ENCODE measurements around the gene SUPT20HL1. TPM values are rescaled to one million over a fixed set of nuclear protein-coding genes. Genes with fewer than 3 reads are reported as not detected.
"Not testable (repeated sequence)": the region's sequence is repeated elsewhere in the genome, so short reads cannot be mapped to it uniquely, and the experiment has no call there.

SUPT20HL1 gene
- total RNA-seq, 2 experiments from 2014 or later = not detected

- H3K4me3 Mint-ChIP-seq = no peak overlapping the region
- ChIA-PET POLR2A (no interaction called here), CTCF (interaction anchor here (1.0 to 2.4 kb wide), 4 partner anchors 9 to 180 kb away, joined by 3 to 9 read pairs (median 3); no protein-coding TSS in a partner anchor)
- DNase-seq = no peak
- H3K27ac Mint-ChIP-seq = no peak overlapping the region
- peaks cover 14% of the 10 kb centered on the region for H3K27me3 Mint-ChIP-seq (ENCODE audit: low read depth)
- H3K36me3 Mint-ChIP-seq (ENCODE audit: low read depth) = no peaks in the 10 kb centered on the region
- no peaks in the 10 kb centered on the region for H3K4me1 Mint-ChIP-seq (ENCODE audit: low read depth)
- H3K9me3 Mint-ChIP-seq (ENCODE audit: insufficient read depth) = no peaks in the 10 kb centered on the region
- no peak for ATAC-seq
Measured at GRCh38 chrX:24380262-24381187, 20.1 kb downstream of the SUPT20HL1 start.

DNA sequence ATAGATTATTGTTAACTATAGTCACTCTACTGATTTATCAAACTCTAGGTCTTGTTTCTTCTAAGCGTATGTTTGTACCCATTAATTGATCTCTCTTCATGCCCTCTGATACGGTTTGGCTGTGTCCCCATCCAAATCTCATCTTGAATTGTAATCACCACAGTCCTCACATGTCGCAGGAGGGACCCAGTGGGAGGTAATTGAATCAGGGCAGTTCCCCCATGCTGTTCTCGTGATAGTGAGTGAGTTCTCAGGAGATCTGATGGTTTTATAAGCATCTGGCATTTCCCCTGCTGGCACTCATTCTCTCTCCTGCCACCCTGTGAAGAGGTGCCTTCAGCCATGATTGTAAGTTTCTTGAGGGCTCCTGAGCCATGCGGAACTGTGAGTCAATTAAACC, 21.9 kb downstream of the SUPT20HL1 start:
- H3K36me3 Mint-ChIP-seq (ENCODE audit: low read depth); DNase-seq; H3K4me1 Mint-ChIP-seq (ENCODE audit: low read depth); H3K9me3 Mint-ChIP-seq (ENCODE audit: insufficient read depth); POLR2A ChIA-PET; ATAC-seq; H3K27ac Mint-ChIP-seq; H3K4me3 Mint-ChIP-seq: not testable (repeated sequence)
- CTCF ChIA-PET = interaction anchor here (1.7 to 2.4 kb wide), 3 partner anchors 11 to 116 kb away, joined by 3 to 9 read pairs (median 7); no protein-coding TSS in a partner anchor
- peaks cover 16% of the 10 kb centered on the region for H3K27me3 Mint-ChIP-seq (ENCODE audit: low read depth)

DNA sequence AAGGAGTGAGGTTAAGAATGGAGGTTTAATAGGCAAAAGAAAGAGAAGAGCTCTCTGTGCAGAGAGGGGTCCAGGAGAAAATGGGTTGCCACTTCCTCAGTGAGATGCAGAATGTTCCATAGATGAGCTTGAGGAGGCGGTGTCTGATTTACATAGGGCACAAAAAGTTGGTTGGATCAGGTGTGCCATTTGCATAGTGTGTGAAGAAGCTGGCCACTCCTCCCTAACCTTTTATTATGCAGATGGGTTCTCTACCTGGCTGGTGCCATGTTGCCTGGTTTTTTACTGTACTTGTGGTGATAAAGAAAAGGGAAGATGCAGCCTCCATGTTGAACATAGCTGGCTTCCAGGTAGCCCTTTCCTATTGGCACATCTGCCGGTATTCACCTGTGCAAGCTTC, 27.3 kb downstream of the SUPT20HL1 start:
- H3K4me1 Mint-ChIP-seq (ENCODE audit: low read depth) = no peaks in the 10 kb centered on the region
- no peak for ATAC-seq
- H3K4me3 Mint-ChIP-seq = no peak overlapping the region

GRCh38 chrX:24391389-24391788, 30.9 kb downstream of the SUPT20HL1 start:
- ATAC-seq = no peak
- no peak for DNase-seq
- CTCF ChIA-PET = interaction anchor here (1.0 kb wide), 1 partner anchor 20 kb away, joined by 4 read pairs; no protein-coding TSS in a partner anchor
- Mint-ChIP-seq H3K4me3 (no peak overlapping the region), H3K36me3 (ENCODE audit: low read depth) (no peaks in the 10 kb centered on the region), H3K27me3 (ENCODE audit: low read depth) (peaks cover 16% of the 10 kb centered on the region), H3K27ac (no peak overlapping the region), H3K4me1 (ENCODE audit: low read depth) (no peaks in the 10 kb centered on the region), H3K9me3 (ENCODE audit: insufficient read depth) (no peaks in the 10 kb centered on the region)
- POLR2A ChIA-PET = no interaction called here

More for the DNA sequence above, 27.3 kb downstream of the SUPT20HL1 start:
- H3K27ac Mint-ChIP-seq = no peak overlapping the region
- ChIA-PET CTCF (interaction anchor here (1.2 kb wide), 1 partner anchor 17 kb away, joined by 3 read pairs; no protein-coding TSS in a partner anchor), POLR2A (interaction anchor here (1.1 kb wide), 1 partner anchor 9 kb away, joined by 3 read pairs; no protein-coding TSS in a partner anchor)
- H3K9me3 Mint-ChIP-seq (ENCODE audit: insufficient read depth) = no peaks in the 10 kb centered on the region
- H3K36me3 Mint-ChIP-seq (ENCODE audit: low read depth) = no peaks in the 10 kb centered on the region
- no peak for DNase-seq
- H3K27me3 Mint-ChIP-seq (ENCODE audit: low read depth) = peaks cover 24% of the 10 kb centered on the region

DNA sequence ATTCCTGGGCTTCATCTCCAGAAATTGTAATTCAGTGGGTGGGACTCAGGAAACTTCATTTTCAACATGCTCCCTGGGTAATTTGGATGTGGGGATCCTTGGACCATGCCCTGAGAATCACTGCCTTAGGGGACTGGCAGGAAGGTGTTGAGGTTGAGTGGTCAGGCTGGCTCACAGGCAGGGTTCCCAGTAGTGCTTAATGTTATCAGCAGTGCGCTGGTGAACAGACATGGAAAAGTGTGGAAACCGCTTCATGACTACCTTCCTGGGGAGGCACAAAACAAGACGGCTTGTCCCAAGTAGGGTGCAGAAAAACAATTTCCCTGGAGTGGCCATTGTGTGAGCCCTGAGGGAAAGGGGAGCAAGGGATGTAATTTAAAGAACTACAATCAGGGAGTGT, 31.4 kb downstream of the SUPT20HL1 start:
- Mint-ChIP-seq H3K4me1 (ENCODE audit: low read depth) (no peaks in the 10 kb centered on the region), H3K36me3 (ENCODE audit: low read depth) (no peaks in the 10 kb centered on the region), H3K27me3 (ENCODE audit: low read depth) (peaks cover 16% of the 10 kb centered on the region), H3K9me3 (ENCODE audit: insufficient read depth) (no peaks in the 10 kb centered on the region), H3K4me3 (no peak overlapping the region), H3K27ac (no peak overlapping the region)
- no peak for DNase-seq
- ChIA-PET CTCF (no interaction called here), POLR2A (no interaction called here)
- no peak for ATAC-seq

DNA sequence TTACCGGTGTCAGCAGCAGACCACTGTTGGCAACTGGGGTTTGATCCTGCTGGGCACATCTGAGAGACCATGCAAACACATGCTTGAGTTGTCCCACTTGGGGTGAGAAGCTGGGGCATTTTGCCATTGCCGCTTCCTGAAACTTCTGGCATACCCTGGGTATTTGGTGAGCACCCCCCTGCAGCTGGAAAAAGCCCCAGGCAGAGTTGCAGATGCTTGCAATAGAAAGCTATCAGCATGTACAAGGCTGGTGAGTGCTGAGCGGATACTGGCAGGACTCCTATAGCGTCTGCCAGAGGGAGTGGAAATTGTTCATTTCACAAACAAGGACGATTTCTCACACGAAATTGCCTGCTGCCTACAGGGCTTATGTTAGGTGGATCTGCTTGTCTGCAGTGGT, 32.3 kb downstream of the SUPT20HL1 start:
- Mint-ChIP-seq H3K36me3 (ENCODE audit: low read depth) (no peaks in the 10 kb centered on the region), H3K27ac (no peak overlapping the region), H3K9me3 (ENCODE audit: insufficient read depth) (no peaks in the 10 kb centered on the region), H3K27me3 (ENCODE audit: low read depth) (peaks cover 13% of the 10 kb centered on the region), H3K4me3 (no peak overlapping the region), H3K4me1 (ENCODE audit: low read depth) (no peaks in the 10 kb centered on the region)
- ChIA-PET POLR2A (no interaction called here), CTCF (interaction anchor here (0.8 kb wide), 1 partner anchor 106 kb away, joined by 3 read pairs; no protein-coding TSS in a partner anchor)
- DNase-seq = no peak
- ATAC-seq = no peak

GRCh38 chrX:24395775-24396174, 35.3 kb downstream of the SUPT20HL1 start:
- Mint-ChIP-seq H3K4me3 (no peak overlapping the region), H3K27me3 (ENCODE audit: low read depth) (peaks cover 8% of the 10 kb centered on the region), H3K36me3 (ENCODE audit: low read depth) (no peaks in the 10 kb centered on the region), H3K4me1 (ENCODE audit: low read depth) (no peaks in the 10 kb centered on the region), H3K27ac (no peak overlapping the region), H3K9me3 (ENCODE audit: insufficient read depth) (no peaks in the 10 kb centered on the region)
- no peak for ATAC-seq
- peak; percentile 59 for DNase-seq
- POLR2A ChIA-PET = interaction anchor here (1.1 kb wide), 1 partner anchor 105 kb away, joined by 3 read pairs; no protein-coding TSS in a partner anchor
- CTCF ChIA-PET = interaction anchor here (0.7 to 6.5 kb wide), 29 partner anchors 9 to 336 kb away, joined by 3 to 155 read pairs (median 5); partner anchors contain the start of gene PDK3

- no peaks in the 10 kb centered on the region for H3K36me3 Mint-ChIP-seq (ENCODE audit: low read depth)
- H3K9me3 Mint-ChIP-seq (ENCODE audit: insufficient read depth) = no peaks in the 10 kb centered on the region
- H3K27me3 Mint-ChIP-seq (ENCODE audit: low read depth) = peaks cover 6% of the 10 kb centered on the region
- no peak overlapping the region for H3K27ac Mint-ChIP-seq
- no peak for DNase-seq
- POLR2A ChIA-PET = interaction anchor here (1.1 to 1.2 kb wide), 2 partner anchors 9 to 104 kb away, joined by 3 read pairs; no protein-coding TSS in a partner anchor
- no peaks in the 10 kb centered on the region for H3K4me1 Mint-ChIP-seq (ENCODE audit: low read depth)
- CTCF ChIA-PET = interaction anchor here (0.7 to 6.5 kb wide), 30 partner anchors 9 to 336 kb away, joined by 3 to 155 read pairs (median 5); partner anchors contain the start of gene PDK3
- no peak for ATAC-seq
- no peak overlapping the region for H3K4me3 Mint-ChIP-seq
Measured at GRCh38 chrX:24396236-24396930, 35.9 kb downstream of the SUPT20HL1 start.

DNA sequence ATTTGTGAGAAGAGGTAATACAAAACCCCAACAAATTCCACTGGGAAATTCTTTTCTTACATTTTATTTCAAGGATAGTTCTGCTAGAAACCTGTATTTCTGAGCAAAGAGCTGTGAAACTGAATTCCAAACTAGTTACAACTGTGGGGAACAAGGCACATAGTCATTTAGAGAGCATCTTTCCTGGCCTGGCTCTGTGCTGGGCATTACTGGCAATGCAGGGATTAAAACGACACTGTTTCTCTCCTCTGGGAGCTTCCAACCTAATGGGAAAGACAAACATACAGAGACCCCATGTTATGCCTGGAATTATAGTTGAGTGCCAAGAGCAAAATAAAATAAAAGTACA, 36.5 kb downstream of the SUPT20HL1 start:
- ChIA-PET CTCF (interaction anchor here (1.0 to 6.5 kb wide), 18 partner anchors 9 to 229 kb away, joined by 3 to 155 read pairs (median 7); partner anchors contain the start of gene PDK3), POLR2A (interaction anchor here (1.2 kb wide), 1 partner anchor 9 kb away, joined by 3 read pairs; no protein-coding TSS in a partner anchor)
- Mint-ChIP-seq H3K36me3 (ENCODE audit: low read depth) (no peaks in the 10 kb centered on the region), H3K27me3 (ENCODE audit: low read depth) (peaks cover 6% of the 10 kb centered on the region), H3K4me3 (no peak overlapping the region), H3K27ac (no peak overlapping the region), H3K9me3 (ENCODE audit: insufficient read depth) (no peaks in the 10 kb centered on the region), H3K4me1 (ENCODE audit: low read depth) (no peaks in the 10 kb centered on the region)
- DNase-seq (no peak), ATAC-seq (no peak)

DNA sequence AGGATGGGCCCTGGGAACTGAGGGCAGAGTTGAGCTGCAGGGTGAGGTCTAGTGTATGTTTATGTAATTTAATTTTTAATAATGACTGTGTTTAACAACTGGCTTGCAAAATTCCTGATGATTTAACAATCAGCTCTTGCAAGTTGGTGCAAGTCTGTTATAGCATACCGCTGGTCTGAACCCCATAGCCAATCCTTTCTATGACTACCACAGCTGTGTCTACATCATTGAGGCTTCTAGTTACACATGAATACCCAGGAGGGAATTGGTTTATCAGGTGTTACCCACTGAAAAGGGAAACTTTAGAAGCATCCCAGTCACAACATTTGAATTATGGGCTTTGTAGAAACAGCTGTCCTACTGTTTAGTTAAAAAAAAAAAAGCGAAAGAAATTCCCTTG, 38.3 kb downstream of the SUPT20HL1 start:
- POLR2A ChIA-PET = no interaction called here
- ATAC-seq (no peak), DNase-seq (no peak)
- no peak overlapping the region for H3K4me3 Mint-ChIP-seq
- H3K27me3 Mint-ChIP-seq (ENCODE audit: low read depth) = no peaks in the 10 kb centered on the region
- H3K9me3 Mint-ChIP-seq (ENCODE audit: insufficient read depth) = no peaks in the 10 kb centered on the region
- CTCF ChIA-PET = interaction anchor here (6.5 kb wide), 1 partner anchor 101 kb away, joined by 155 read pairs; no protein-coding TSS in a partner anchor
- H3K4me1 Mint-ChIP-seq (ENCODE audit: low read depth) = no peaks in the 10 kb centered on the region
- no peak overlapping the region for H3K27ac Mint-ChIP-seq
- H3K36me3 Mint-ChIP-seq (ENCODE audit: low read depth) = no peaks in the 10 kb centered on the region

DNA sequence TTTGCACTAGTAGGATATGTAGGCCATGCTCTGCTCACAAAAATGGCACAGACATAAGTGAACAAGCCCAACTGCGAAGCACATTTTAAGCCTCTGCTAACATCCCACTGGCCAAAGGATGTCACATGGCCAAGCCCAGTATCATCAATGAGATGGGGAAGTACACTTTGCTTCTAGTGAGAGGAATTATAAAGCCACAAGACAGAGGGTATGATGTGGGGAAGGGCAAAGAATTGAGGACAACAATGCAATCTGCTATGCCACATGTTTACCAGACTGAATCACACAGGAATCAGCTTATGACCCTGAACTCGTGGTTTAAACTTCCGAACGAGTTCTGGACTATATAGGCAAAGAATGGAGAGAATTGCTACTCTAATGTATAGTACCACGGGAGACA, 39.1 kb downstream of the SUPT20HL1 start:
- Mint-ChIP-seq H3K36me3 (ENCODE audit: low read depth) (no peaks in the 10 kb centered on the region), H3K4me3 (no peak overlapping the region), H3K27ac (no peak overlapping the region), H3K27me3 (ENCODE audit: low read depth) (peaks cover 2% of the 10 kb centered on the region), H3K4me1 (ENCODE audit: low read depth) (no peaks in the 10 kb centered on the region), H3K9me3 (ENCODE audit: insufficient read depth) (no peaks in the 10 kb centered on the region)
- ChIA-PET POLR2A (no interaction called here), CTCF (interaction anchor here (6.5 kb wide), 1 partner anchor 101 kb away, joined by 155 read pairs; no protein-coding TSS in a partner anchor)
- DNase-seq (no peak), ATAC-seq (no peak)

Data from activated CD8-positive, alpha-beta T cell treated with anti-CD3 and anti-CD28 coated beads, Interleukin-2, amount 10 ng/mL, durations not matched to agents 7 days and 5 days (primary cell).